SIG-M5 (cell line): Measurements from ENCODE around the gene RPGRIP1.
"Not testable (repeated sequence)": the region's sequence is repeated elsewhere in the genome, so short reads cannot be mapped to it uniquely, and the experiment has no call there.

ENCODE experiments used
- DNase-seq: peaks from one replicate; lab custom pipeline; 2025; lab: John Stamatoyannopoulos, UW

RPGRIP1 gene

GRCh38 chr14:21279783-21280182, at the start of gene RPGRIP1:
Gene RPGRIP1, plus strand, starts transcription at chr14:21280083. Its CDS starts 7,894 bp downstream, at chr14:21287977.
- no peak for DNase-seq

GRCh38 chr14:21231020-21231652, 48.7 kb upstream of the RPGRIP1 start:
- DNase-seq, result no peak

GRCh38 chr14:21233457-21234076, 46.3 kb upstream of the RPGRIP1 start:
- DNase-seq, result no peak

- DNase-seq, result no peak
Observed at GRCh38 chr14:21234112-21234511, 45.8 kb upstream of the RPGRIP1 start.

DNA sequence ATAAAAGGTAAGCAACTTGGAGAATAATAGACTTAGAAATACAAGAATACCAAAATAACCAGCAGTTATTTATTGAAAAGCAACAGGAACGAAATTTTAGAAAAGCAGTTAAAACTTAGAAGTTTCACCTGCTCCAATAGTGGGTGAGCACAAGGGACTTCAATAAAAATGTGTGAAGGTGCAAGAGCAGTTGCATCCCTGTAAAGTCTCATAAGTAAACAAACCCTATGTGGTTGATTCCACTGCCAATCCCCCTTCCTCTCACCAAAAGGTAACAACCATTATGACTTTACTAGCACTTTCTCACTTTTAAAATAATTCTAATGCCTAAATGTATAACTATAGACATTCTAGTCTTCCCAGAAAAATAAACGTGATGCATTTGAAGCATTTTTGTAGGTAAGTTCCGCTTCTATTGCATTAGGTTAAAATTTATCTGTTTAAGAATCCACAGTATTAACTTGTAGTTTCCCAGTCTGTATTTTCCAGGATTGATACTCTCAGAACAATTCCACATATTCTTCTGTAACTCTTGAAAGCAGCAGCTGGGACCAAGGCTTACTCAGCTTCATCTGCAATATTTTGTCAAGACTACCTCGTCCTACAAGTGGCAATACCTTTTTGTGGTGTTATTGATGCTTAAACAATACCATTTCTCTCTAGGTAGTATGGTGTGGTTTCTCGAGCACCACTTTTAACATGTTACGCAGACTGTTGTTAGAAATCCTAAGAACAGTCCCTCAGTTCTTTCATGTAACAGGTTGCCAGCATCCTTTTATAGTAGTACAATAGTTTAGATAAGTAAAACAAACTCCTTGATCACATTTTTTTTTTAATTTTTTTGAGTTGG, 42.7 kb upstream of the RPGRIP1 start:
- no peak for DNase-seq

DNA sequence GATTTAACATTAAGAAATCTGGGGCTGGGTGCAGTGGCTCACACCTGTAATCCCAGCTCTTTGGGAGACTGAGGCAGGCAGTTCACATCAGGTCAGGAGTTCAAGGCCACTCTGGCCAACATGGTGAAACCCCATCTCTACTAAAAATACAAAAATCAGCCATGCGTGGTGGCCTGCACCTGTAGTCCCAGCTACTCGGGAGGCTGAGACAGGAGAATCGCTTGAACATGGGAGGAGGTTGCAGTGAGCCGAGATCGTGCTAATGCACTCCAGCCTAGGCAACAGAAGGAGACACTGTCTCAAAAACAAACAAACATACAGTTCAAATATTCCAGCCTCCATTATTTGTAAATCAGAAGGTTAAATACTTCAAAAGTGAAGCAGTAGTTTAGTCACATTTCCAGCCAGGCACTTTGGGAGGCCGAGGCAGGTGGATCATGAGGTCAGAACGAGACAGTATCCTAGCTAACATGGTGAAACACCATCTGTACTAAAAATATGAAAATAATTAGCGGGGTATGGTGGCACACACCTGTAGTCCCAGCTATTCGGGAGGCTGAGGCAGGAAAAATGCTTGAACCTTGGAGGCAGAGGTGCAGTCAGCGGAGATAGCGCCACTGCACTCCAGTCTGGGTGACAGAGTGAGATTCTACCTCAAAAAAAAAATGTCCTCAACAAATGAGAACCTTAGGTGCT, 40.9 kb upstream of the RPGRIP1 start:
- DNase-seq, result no peak

DNA sequence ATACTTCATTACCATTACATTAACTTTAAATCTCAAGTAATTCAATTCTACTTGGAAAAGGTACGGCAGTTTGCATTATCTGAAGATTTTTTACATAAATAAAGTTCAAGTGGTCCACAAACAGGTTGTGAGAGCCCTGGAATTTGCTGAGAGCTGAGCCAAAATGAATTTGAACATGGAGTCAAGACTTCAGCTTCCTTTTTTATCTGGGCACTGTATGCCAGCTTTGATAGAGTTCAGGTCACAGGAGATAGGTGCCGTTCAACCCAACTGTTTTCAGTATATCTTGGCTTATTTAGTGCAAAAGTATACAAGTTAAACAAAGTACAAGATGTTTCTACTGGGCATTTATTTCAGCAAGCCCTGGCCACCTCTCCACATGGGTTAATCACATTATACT, 39.5 kb upstream of the RPGRIP1 start:
- no peak for DNase-seq

GRCh38 chr14:21241218-21241819, 38.6 kb upstream of the RPGRIP1 start:
- DNase-seq, result no peak

- DNase-seq, result no peak
Observed at GRCh38 chr14:21244544-21244943, 35.3 kb upstream of the RPGRIP1 start.

DNA sequence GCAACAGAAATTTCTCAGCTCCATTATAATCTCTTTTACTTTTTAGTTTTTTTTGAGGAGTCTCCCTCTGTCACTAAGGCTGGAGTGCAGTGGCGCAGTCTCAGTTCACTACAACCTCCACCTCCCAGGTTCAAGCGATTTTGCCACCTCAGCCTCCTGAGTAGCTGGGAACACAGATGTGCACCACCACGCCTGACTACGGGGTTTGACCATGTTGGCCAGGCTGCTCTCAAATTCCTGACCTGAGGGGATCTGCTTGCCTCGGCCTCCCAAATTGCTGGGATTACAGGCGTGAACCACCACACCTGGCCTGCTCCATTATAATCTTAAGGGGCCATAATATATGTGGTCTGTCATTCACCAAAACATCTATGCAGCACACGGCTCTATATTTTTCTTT, 34.1 kb upstream of the RPGRIP1 start:
- DNase-seq, result no peak

- no peak for DNase-seq
Observed at GRCh38 chr14:21248338-21248737, 31.5 kb upstream of the RPGRIP1 start.

GRCh38 chr14:21248739-21249411, 31.0 kb upstream of the RPGRIP1 start:
- no peak for DNase-seq

DNA sequence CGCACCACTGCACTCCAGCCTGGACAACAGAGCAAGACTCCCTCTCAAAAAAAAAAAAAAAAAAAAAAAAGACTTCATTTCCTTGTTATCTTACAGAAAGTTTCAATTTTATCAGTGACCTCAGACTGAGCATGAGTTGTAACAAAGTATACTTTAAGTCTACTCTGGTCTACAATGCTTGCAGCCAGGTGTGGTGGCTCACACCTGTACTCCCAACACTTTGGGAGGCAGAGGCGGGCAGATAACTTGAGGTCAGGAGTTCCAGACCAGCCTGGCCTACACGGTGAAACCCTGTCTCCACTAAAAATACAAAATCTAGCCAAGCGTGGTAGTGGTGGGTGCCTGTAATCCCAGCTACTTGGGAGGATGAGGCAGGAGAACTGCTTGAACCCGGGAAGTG, 28.7 kb upstream of the RPGRIP1 start:
- DNase-seq, result no peak

- no peak for DNase-seq
Observed at GRCh38 chr14:21252149-21252548, 27.7 kb upstream of the RPGRIP1 start.

DNA sequence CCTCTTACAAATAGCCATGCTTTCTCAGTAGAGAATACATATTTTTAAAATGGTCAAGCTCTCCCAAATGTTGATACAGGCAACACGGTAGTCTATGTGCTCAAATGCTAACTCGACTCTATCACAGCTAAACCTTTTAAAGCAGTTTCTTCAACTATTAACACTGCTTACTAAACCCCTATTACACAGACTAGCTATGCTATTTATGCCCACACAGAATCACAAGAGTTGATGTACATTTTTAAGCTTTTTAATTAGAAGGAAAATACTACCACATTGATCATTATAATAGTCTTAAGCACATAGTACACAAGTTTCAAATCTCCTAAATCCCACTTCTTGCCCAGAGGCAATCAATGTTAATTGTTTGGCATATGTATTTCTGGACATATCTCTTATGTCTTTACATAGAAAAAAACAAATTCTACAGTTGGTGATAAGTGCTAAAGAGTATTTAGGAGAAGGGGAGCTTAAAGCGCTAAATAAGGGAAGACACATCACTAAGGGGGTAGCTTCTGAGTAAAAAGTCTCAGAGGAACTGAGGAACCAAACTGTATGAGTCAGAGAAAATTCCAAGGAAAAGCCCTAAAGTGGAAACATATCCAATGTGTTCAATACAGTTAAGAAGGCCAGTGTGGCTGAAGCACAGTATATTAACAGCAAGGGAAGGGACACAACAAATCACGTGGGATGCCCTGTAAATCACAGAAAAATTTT, 24.3 kb upstream of the RPGRIP1 start:
- DNase-seq, result no peak

GRCh38 chr14:21256102-21256447, 23.8 kb upstream of the RPGRIP1 start:
- DNase-seq, result not testable (repeated sequence)

GRCh38 chr14:21256539-21257393, 23.1 kb upstream of the RPGRIP1 start:
- peak; percentile 23 for DNase-seq

DNA sequence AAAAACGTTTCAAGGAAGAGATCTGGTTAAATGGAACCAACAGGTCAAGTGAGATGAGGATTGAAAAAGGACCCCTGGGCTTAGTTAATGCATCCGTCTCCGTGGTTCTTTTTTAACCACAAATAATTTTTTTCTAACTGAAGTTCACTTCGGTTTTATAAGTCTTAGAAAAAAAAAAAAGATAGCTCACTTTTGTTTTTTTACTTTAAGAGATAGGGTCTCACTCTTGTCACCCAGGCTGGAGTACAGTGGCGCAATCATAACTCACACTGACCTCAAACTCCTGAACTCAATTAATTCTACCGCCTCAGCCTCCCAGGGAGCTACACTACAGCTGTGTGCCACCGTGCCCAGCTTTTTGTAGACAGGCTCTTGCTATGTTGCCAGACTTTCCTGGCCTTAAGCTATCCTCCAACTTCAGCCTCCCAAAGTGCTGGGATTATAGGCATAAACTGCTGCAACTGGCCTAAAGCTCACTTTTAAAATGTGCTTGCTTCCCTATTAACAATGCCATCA, 22.4 kb upstream of the RPGRIP1 start:
- no peak for DNase-seq

DNA sequence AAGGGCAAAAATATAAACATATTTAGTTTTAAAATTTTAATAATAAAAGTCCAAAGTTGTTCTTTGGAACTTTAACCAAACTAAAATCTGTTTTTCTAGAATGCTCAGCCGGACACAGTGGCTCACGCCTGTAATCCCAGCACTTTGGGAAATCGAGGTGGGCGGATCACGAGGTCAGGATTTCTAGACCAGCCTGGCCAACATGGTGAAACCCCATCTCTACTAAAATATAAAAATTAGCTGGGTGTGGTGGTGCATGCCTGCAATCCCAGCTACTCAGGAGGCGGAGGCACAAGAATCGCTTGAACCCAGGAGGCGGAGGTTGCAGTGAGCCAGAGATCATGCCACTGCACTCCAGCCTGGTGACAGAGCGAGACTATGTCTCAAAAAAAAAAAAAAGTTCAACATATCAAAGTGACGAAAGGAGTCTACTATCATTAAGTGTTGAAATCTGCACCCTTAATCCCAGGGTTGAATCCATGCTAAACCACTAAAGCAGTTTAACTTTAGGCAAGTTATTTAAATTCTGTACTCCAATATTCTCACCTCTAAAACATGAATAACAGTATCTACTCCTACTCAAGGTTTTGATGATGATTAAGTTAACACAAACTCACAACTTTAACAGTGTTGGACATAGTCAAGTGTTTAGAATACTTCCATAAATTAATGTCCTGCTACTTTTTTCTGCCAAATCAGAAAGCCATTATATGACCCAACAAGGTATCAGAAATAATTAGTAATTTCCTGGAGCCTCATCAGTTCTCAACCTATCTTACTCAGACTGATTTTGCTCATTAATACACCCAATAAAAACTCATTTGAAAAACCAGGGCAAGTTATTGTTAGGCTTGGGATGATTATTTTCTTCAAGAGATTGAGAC, 21.6 kb upstream of the RPGRIP1 start:
- DNase-seq, result no peak
